Effector memory CD8-positive, alpha-beta T cell (primary cell): ENCODE measurements around the gene RAPGEF6.
A peak's percentile ranks its signal among the peaks of the same experiment; 100 is the strongest.

Source experiments
- ATAC-seq: fragments of 150-1000 bp; cut with Tn5 transposase; replicated peaks from 2 replicates; pipeline ENCODE4 v1.10.0; 2021; ENCODE audit warnings: mild to moderate bottlenecking, moderate library complexity
- DNase-seq, 3 experiments: peaks; one replicate each; pipeline ENCODE4 v3.0.0; 2021
- H3K27ac Mint-ChIP-seq, 2 donors: one replicate each; pipeline ENCODE4 v1.8.0; 2022; ENCODE audit warnings: mild to moderate bottlenecking in 2 of 2, mixed read lengths in 2 of 2, moderate library complexity in 2 of 2
- H3K27me3 Mint-ChIP-seq, 2 donors: one replicate each; pipeline ENCODE4 v1.8.0; 2022; ENCODE audit warnings: mixed read lengths in 2 of 2
- H3K36me3 Mint-ChIP-seq: one replicate; pipeline ENCODE4 v1.8.0; 2022; ENCODE audit warnings: mild to moderate bottlenecking, moderate library complexity, mixed read lengths; ENCODE audit not compliant: insufficient read depth
- H3K4me1 Mint-ChIP-seq, 2 donors: one replicate each; pipeline ENCODE4 v1.8.0; 2022; ENCODE audit warnings: low read depth in 2 of 2, mixed read lengths in 2 of 2
- H3K4me3 Mint-ChIP-seq, 2 donors: one replicate each; pipeline ENCODE4 v1.8.0; 2022; ENCODE audit warnings: mild to moderate bottlenecking in 2 of 2, mixed read lengths in 2 of 2, moderate library complexity in 2 of 2
- H3K9me3 Mint-ChIP-seq, 2 donors: one replicate each; pipeline ENCODE4 v1.8.0; 2022; ENCODE audit warnings: mixed read lengths in 2 of 2

Gene RAPGEF6

DNA sequence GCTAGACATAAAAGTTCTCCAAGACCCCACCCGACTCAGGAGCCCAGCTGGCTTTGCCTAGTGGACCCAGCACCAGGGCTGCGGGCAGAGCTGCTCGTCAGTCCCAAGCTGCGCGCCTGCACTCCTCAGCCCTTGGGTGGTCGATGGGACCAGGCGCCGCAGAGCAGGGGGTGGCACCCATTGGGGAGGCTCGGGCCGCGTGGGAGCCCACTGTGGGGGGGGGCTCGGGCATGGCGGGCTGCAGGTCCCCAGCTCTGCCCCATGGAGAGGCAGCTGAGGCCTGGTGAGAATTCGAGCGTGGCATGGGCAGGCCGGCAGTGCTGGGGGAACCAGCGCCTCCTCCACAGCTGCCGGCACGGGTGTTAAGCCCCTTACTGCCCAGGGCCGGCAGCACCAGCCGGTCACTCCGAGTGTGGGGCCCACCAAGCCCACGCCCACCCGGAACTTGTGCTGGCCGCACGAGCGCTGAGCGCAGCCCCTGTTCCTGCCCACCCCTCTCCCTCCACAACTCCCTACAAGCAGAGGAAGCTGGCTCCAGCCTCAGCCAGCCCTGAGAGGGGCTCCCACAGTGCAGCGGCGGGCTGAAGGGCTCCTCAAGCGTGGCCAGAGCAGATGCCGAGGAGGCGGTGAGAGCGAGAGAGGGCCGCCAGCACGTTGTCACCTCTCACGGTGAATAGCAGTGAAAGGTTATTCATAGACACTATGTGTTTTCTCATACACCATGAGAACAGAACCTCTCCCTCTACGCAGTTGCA lies 54.9 kb downstream of the RAPGEF6 start:
- H3K36me3 Mint-ChIP-seq = no peaks in the 10 kb centered on the region
- H3K27me3 Mint-ChIP-seq = no peaks in the 10 kb centered on the region
- ATAC-seq (no peak), DNase-seq (no peak)
- H3K9me3 Mint-ChIP-seq = no peaks in the 10 kb centered on the region
- H3K27ac Mint-ChIP-seq = peak overlapping the region in 1 of 2 donors; percentile 11
- no peak overlapping the region for H3K4me3 Mint-ChIP-seq
- H3K4me1 Mint-ChIP-seq = peaks cover 30 to 39% of the 10 kb centered on the region in 2 donors

DNA sequence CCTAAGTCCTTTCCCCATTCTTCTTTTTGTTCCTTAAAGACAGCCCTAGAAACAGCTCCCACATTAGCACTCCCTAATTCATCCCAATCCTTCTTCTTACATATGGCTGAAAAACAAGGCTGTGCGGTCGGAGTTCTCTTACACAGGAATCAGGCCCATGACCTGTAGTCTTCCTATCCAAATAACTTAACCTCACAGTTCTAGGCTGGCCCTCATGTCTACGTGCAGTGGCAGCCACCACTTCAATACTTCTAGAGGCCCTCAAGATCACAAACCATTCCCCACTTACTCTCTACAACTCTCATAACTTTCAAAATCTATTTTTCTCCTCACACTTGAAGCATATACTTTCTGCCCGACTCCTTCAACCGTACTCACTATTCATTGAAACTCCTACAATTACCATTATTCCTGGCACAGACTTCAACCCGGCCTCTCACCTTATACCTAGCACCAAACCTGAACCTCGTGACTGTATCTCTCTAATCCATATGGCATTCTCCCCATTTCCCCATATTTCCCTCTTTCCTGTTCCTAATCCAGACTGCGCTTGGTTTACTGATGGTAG lies 59.3 kb downstream of the RAPGEF6 start:
- H3K4me3 Mint-ChIP-seq = no peak overlapping the region
- no peaks in the 10 kb centered on the region for H3K27me3 Mint-ChIP-seq
- DNase-seq (no peak), ATAC-seq (no peak)
- no peak overlapping the region for H3K27ac Mint-ChIP-seq
- H3K36me3 Mint-ChIP-seq = no peaks in the 10 kb centered on the region
- H3K9me3 Mint-ChIP-seq = no peaks in the 10 kb centered on the region
- H3K4me1 Mint-ChIP-seq = peaks cover 30 to 32% of the 10 kb centered on the region in 2 donors

DNA sequence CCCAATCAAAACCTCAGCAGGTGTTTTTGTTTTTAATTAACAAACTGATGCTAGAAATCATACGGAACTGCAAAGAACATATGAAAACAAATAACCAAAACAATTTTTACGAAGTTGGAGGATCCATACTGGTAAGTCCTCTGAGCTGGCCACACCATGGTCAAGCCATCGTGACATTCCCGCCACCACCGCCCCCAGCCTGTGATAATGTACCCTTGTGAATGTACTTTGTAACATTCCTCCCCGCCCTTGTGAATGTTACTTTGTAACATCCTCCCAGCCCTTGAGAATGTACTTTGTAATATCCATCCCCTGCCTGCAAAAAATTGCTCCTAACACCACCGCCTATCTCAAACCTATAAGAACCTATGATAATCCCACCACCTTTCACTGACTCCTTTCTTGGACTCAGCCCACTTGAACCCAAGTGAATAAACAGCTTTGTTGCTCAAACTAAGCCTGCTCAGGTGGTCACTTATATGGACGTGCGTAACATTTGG lies 63.3 kb downstream of the RAPGEF6 start:
- H3K27ac Mint-ChIP-seq = no peak overlapping the region
- H3K4me1 Mint-ChIP-seq = peaks cover 28 to 32% of the 10 kb centered on the region in 2 donors
- no peaks in the 10 kb centered on the region for H3K27me3 Mint-ChIP-seq
- DNase-seq (no peak), ATAC-seq (no peak)
- no peak overlapping the region for H3K4me3 Mint-ChIP-seq
- H3K9me3 Mint-ChIP-seq = no peaks in the 10 kb centered on the region
- no peaks in the 10 kb centered on the region for H3K36me3 Mint-ChIP-seq

DNA sequence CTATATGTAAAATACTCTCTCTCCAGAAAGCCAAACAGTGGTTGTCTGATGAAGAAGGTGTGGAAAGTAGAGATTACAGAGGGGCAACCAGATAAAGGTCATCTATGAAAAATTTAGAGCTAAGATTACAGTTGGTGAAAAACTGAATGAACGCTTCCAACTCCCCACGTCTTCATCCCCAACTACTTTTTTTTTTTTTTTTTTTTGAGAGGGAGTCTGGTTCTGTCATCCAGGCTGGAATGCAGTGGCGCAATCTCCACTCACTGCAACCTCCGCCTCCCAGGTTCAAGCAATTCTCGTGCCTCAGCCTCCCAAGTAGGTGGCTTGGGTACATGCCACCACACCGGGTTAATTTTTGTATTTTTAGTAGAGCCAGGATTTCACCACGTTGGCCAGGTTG lies 64.3 kb downstream of the RAPGEF6 start:
- Mint-ChIP-seq H3K9me3 (no peaks in the 10 kb centered on the region), H3K4me3 (no peak overlapping the region), H3K27me3 (no peaks in the 10 kb centered on the region), H3K27ac (no peak overlapping the region), H3K4me1 (peaks cover 28 to 32% of the 10 kb centered on the region in 2 donors), H3K36me3 (no peaks in the 10 kb centered on the region)
- no peak for DNase-seq
- ATAC-seq = no peak

DNA sequence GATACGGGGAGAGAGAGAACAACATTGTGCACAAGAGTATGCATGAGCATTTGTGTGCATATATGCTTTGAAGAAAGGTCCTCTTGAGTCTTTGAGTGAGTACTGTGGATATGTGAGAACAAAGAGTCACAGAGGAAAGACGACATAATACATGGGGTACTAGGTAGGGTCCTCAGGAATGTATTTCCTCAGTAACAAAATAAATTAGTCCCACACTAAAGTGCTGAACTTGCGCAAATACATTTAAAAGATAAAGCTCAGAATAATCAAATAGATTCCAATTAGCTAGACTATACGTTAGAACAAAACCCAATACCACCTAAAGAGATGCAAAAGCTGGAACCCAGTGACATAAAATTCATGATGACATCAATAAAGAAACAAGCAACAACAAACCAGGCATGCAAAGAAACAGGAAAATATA lies 70.8 kb downstream of the RAPGEF6 start:
- Mint-ChIP-seq H3K27ac (peak overlapping the region in 1 of 2 donors; percentile 10), H3K4me3 (no peak overlapping the region), H3K27me3 (no peaks in the 10 kb centered on the region), H3K36me3 (no peaks in the 10 kb centered on the region), H3K4me1 (peaks cover 18 to 35% of the 10 kb centered on the region in 2 donors), H3K9me3 (no peaks in the 10 kb centered on the region)
- ATAC-seq (no peak), DNase-seq (no peak)

DNA sequence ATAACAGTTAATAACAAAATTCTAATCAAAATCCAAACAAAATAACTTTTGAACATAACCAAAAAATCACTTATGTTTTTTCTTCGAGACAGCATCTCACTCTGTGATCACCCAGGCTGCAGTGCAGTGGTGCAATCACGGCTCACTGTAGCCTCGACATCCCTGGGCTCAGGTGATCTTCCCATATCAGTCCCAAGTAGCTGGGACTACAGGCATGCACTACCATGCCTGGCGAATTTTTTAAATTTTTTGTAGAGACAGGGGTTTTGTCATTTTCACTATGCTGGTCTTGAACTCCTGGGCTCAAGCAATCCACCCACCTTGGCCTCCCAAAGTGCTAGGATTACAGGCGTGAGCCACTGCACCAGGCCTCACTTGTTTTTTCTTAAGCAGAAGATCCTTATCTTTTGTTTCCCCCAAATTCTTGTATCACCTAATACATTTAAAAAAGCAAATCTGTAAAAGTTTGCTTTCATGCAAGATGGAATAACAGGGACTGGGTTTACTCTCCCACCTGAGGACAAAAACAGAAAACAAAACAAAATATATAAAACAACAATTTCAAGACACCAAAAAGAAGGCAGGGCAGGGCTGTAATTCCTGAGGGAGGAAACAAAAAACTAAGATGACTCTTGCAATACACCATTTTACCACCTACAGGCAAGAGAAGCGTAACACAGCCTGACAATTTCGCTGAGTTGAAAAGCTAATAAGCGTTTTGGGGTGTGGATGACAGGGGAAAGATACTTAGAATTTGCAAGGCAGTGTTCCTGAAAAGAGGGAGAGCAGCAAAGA lies 71.4 kb downstream of the RAPGEF6 start:
- Mint-ChIP-seq H3K27me3 (no peaks in the 10 kb centered on the region), H3K4me1 (peaks cover 18 to 31% of the 10 kb centered on the region in 2 donors), H3K27ac (peak overlapping the region in 1 of 2 donors; percentile 15), H3K36me3 (peaks cover 3% of the 10 kb centered on the region), H3K4me3 (no peak overlapping the region), H3K9me3 (no peaks in the 10 kb centered on the region)
- DNase-seq (no peak), ATAC-seq (no peak)

DNA sequence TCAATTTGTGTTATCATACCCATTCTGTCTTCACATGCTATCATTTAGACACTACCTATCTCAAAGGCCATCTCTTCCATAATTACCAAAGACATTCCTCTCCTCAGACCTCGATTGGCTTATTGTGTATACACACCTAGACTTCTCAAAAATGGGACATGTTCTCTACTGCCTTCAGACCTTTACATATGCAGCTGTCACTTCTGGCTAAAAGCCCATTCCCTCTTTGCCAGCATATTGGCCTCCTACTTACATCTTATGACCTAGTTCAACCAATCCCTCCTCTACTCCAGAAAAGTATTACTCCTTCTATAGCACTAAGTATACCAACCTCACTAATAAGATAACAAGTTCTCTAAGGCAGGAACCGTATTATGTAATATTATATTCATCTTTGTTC lies 84.4 kb downstream of the RAPGEF6 start:
- no peak overlapping the region for H3K4me3 Mint-ChIP-seq
- H3K36me3 Mint-ChIP-seq = no peaks in the 10 kb centered on the region
- peaks cover 21 to 39% of the 10 kb centered on the region in 2 donors for H3K4me1 Mint-ChIP-seq
- no peaks in the 10 kb centered on the region for H3K9me3 Mint-ChIP-seq
- DNase-seq (no peak), ATAC-seq (no peak)
- H3K27me3 Mint-ChIP-seq = no peaks in the 10 kb centered on the region
- peak overlapping the region in 1 of 2 donors; percentile 0 for H3K27ac Mint-ChIP-seq

DNA sequence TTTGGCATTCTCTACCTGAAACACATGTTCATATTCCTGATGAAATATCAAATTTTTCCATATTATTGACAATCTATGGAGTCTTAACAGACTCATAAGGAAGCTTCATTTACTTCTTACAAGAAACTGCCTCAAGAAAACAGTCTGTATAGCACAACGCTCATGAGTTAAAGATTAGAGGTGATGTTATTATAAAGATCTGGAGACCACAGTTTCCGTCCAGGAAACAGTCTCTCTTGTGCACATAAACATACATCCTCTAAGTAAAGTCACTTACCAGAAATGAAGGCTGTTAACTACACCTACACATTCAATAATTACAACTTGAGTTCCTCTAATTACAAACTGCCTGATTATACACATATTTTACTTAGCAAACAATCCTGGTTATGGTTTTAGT lies 86.9 kb downstream of the RAPGEF6 start:
- Mint-ChIP-seq H3K9me3 (no peaks in the 10 kb centered on the region), H3K36me3 (peaks cover 9% of the 10 kb centered on the region), H3K27me3 (no peaks in the 10 kb centered on the region), H3K4me3 (peak overlapping the region; percentile 85 to 93), H3K4me1 (peaks cover 27 to 45% of the 10 kb centered on the region in 2 donors), H3K27ac (peak overlapping the region; percentile 95)
- peak; percentile 99 for ATAC-seq
- DNase-seq = no peak

DNA sequence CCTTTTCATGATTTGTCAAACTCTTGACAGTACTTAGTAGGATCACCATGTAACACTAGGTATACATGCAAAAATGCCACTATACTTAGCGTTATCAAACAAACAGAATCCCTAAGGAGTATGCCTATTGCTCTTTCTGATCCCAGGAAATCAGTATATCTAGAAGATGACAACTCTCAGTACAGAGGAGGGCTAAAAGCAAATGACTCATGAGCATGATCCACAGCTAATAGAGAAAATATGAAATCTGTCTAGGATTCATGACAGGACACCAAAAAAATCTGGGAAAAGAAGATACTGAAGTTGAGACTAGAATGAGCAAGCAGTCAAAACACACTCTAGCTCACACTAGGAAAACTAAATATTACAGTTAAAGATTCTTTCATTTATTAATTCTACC lies 89.2 kb downstream of the RAPGEF6 start:
- peaks cover 27 to 47% of the 10 kb centered on the region in 2 donors for H3K4me1 Mint-ChIP-seq
- peak overlapping the region; percentile 85 to 93 for H3K4me3 Mint-ChIP-seq
- H3K9me3 Mint-ChIP-seq = no peaks in the 10 kb centered on the region
- H3K27me3 Mint-ChIP-seq = no peaks in the 10 kb centered on the region
- H3K27ac Mint-ChIP-seq = peak overlapping the region in 1 of 2 donors; percentile 49
- H3K36me3 Mint-ChIP-seq = peaks cover 9% of the 10 kb centered on the region
- ATAC-seq (no peak), DNase-seq (no peak)

DNA sequence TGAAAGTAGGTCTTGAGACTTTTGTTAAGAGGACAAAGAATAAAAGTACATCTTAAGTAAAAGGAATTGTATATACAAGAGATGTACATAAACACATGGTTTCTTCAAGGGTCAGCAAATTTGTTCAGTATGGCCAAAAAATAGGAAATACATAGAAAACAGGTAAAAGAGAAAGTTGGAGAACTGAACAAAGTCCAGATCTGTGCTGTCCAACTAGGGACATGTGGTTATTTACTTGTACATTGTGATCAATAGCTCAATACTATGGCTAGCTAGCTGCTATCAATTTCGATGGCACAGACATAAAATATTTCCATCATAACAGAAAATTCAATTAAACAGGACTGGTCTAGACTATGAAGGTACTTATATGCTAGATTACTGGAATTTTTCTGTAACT lies 92.3 kb downstream of the RAPGEF6 start:
- H3K36me3 Mint-ChIP-seq = peaks cover 16% of the 10 kb centered on the region
- no peaks in the 10 kb centered on the region for H3K27me3 Mint-ChIP-seq
- no peak for DNase-seq
- H3K9me3 Mint-ChIP-seq = no peaks in the 10 kb centered on the region
- peak overlapping the region; percentile 1 to 3 for H3K4me3 Mint-ChIP-seq
- no peak overlapping the region for H3K27ac Mint-ChIP-seq
- peaks cover 36 to 42% of the 10 kb centered on the region in 2 donors for H3K4me1 Mint-ChIP-seq
- no peak for ATAC-seq

DNA sequence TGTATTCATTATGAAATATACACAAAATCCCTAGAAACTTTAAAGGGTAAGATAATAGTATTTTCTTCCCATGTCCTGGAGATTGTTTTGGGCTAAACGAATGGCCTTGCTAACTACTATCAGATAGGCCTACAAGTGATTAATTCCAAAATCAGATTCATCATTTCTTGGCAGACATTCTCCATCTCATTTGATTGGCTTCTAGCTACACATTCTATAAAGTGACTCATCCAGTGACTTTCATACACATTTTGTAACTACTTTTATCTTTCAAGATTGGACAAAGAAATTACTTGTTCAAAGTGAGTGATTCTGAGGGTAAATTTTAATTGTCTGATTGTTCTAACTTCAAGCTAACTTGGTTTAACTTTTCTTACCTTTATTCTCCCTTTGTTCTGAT lies 93.3 kb downstream of the RAPGEF6 start:
- Mint-ChIP-seq H3K4me1 (peaks cover 38 to 46% of the 10 kb centered on the region in 2 donors), H3K27me3 (no peaks in the 10 kb centered on the region), H3K27ac (peak overlapping the region in 1 of 2 donors; percentile 67), H3K4me3 (no peak overlapping the region), H3K9me3 (no peaks in the 10 kb centered on the region), H3K36me3 (peaks cover 16% of the 10 kb centered on the region)
- ATAC-seq (no peak), DNase-seq (no peak)

DNA sequence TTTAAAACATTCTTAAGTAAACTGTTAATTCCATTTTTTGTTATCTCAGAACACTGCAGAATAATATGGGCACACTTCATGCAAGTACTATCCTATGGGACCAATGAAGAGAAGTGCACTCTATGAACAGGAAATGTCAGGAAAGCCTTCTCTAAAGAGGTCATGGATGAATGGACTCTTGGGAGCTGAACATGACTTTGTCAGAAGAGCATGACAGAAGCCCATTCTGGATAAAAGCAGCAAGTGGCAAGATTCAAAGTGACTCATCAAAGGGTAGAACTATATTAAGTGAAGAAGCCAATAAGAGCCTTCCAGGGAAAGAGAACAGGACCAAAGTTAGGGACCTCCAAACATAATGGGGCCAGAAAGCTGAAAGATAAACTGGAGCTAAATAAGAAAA lies 94.0 kb downstream of the RAPGEF6 start:
- ATAC-seq (no peak), DNase-seq (no peak)
- peaks cover 43 to 51% of the 10 kb centered on the region in 2 donors for H3K4me1 Mint-ChIP-seq
- H3K27ac Mint-ChIP-seq = peak overlapping the region in 1 of 2 donors; percentile 67
- no peak overlapping the region for H3K4me3 Mint-ChIP-seq
- H3K27me3 Mint-ChIP-seq = no peaks in the 10 kb centered on the region
- H3K9me3 Mint-ChIP-seq = no peaks in the 10 kb centered on the region
- H3K36me3 Mint-ChIP-seq = peaks cover 20% of the 10 kb centered on the region

DNA sequence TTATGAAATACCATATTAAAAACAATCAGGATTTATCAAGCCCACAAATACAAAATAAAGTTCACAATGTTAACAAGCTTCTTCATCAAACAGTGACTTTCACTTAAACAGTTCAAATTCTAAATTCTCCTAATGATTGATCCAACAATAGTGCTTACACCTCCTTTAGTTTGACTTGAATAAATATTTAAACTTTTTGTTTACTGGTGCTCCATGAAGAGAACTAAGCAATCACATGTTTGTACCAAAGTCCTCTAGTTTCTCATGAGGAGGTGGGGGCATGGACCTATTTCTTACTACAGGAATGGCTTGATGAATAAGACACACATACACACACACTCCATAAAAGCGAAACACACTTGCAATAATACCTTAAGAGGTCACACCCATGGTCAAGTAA lies 95.8 kb downstream of the RAPGEF6 start:
- Mint-ChIP-seq H3K27me3 (no peaks in the 10 kb centered on the region), H3K27ac (peak overlapping the region in 1 of 2 donors; percentile 81), H3K36me3 (peaks cover 13% of the 10 kb centered on the region), H3K4me3 (no peak overlapping the region), H3K4me1 (peaks cover 43 to 51% of the 10 kb centered on the region in 2 donors), H3K9me3 (no peaks in the 10 kb centered on the region)
- DNase-seq (no peak), ATAC-seq (no peak)
